ENCODE measurements around the gene CNTNAP5.

Gene CNTNAP5

DNA sequence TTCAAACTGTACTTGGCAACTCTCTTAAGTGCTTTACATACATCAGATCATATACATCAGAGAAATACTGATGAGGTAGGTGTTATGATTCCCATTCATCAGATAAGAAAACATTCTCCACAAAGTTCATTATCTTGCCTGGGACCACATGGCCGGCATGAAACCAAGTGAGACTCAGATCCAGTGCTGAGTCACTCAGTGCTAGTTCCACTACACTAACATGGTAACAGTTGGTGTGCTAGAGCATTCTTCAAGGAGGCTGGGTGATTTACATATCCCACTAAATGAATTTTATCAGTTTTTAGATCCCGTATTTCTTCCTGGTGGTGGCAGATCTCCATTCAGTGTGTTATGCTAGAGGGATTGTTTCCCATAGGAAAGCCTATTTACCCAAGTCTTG, 772.0 kb downstream of the CNTNAP5 start:
- H3K4me3 ChIP-seq (ENCODE audit: low read depth, low read length) = no peak overlapping the region
- TF ChIP-seq, protein P1, sequence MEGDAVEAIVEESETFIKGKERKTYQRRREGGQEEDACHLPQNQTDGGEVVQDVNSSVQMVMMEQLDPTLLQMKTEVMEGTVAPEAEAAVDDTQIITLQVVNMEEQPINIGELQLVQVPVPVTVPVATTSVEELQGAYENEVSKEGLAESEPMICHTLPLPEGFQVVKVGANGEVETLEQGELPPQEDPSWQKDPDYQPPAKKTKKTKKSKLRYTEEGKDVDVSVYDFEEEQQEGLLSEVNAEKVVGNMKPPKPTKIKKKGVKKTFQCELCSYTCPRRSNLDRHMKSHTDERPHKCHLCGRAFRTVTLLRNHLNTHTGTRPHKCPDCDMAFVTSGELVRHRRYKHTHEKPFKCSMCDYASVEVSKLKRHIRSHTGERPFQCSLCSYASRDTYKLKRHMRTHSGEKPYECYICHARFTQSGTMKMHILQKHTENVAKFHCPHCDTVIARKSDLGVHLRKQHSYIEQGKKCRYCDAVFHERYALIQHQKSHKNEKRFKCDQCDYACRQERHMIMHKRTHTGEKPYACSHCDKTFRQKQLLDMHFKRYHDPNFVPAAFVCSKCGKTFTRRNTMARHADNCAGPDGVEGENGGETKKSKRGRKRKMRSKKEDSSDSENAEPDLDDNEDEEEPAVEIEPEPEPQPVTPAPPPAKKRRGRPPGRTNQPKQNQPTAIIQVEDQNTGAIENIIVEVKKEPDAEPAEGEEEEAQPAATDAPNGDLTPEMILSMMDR (IDR thresholded peaks at IDR 0.05; ENCODE audit: control insufficient read depth, extremely low read depth, insufficient read depth) = no peak
- DNase-seq (ENCODE audit: low read depth) = no peak

DNA sequence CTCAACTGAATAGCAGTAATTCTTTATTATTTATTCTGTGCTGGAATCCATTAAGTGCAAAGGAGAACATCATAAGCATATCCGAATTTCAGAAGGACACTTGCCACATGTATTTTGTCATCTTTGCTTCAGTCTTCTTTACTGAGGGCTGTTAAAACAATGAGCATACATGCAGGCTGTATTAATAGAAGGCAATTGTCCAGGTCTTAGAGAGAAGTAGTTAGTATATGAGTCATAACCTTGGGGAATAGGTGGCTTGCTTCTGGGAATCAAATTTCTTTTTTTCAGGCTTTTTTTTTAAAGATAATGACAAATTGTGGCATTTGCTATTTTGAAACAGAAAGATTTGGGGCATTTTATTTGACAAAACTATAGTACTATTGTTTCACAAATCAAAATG, 773.5 kb downstream of the CNTNAP5 start:
- no peak overlapping the region for H3K4me3 ChIP-seq (ENCODE audit: low read depth, low read length)
- TF ChIP-seq, protein P1 (IDR thresholded peaks at IDR 0.05; ENCODE audit: control insufficient read depth, extremely low read depth, insufficient read depth) = no peak
- DNase-seq (ENCODE audit: low read depth) = no peak

- DNase-seq (ENCODE audit: low read depth) = no peak
- no peak overlapping the region for H3K4me3 ChIP-seq (ENCODE audit: low read depth, low read length)
- TF ChIP-seq, protein P1 (IDR thresholded peaks at IDR 0.05; ENCODE audit: control insufficient read depth, extremely low read depth, insufficient read depth) = peak; percentile 72
Measured at GRCh38 chr2:124804014-124804940, 779.2 kb downstream of the CNTNAP5 start.

DNA sequence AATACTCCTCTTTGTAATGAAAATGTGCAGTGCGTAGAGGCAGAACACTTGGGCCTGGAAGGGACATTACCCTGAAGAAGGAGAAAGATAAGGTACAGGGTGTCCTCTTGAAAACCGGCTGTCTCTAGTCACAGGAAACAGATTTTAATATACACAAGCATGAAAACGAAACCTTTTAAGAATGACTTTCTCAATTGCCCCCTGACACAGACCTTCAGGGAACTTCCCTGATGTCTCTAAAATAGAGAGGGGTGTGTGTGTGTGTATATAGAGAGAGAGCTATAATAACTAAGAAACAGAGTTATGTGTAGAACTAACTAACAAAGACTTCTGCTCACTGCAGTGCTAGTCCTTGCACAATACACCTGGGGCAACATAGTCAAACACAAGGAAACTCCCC, 780.0 kb downstream of the CNTNAP5 start:
- TF ChIP-seq, protein P1 (IDR thresholded peaks at IDR 0.05; ENCODE audit: control insufficient read depth, extremely low read depth, insufficient read depth) = no peak
- no peak overlapping the region for H3K4me3 ChIP-seq (ENCODE audit: low read depth, low read length)
- no peak for DNase-seq (ENCODE audit: low read depth)

- no peak overlapping the region for H3K4me3 ChIP-seq (ENCODE audit: low read depth, low read length)
- peak; percentile 55 for DNase-seq (ENCODE audit: low read depth)
- TF ChIP-seq, protein P1 (IDR thresholded peaks at IDR 0.05; ENCODE audit: control insufficient read depth, extremely low read depth, insufficient read depth) = peak; percentile 70
Measured at GRCh38 chr2:124810132-124810531, 785.0 kb downstream of the CNTNAP5 start.

- TF ChIP-seq, protein P1 (IDR thresholded peaks at IDR 0.05; ENCODE audit: control insufficient read depth, extremely low read depth, insufficient read depth) = no peak
- H3K4me3 ChIP-seq (ENCODE audit: low read depth, low read length) = no peak overlapping the region
- no peak for DNase-seq (ENCODE audit: low read depth)
Measured at GRCh38 chr2:124814968-124815745, 790.1 kb downstream of the CNTNAP5 start.
